H1 (cell line): ENCODE data around the gene KRT83. TPM values are rescaled to one million over a fixed set of nuclear protein-coding genes. Genes with fewer than 3 reads are reported as not detected.

Experiments
- CTCF ChIA-PET: fragments of 300-600 bp; sonication (Branson Sonifier 250); formaldehyde crosslinking; loops from one replicate; lab custom pipeline; 2021; ENCODE audit not compliant: partially characterized antibody; lab: Charles Lee
- POLR2A ChIA-PET: fragments of 300-600 bp; sonication (Branson Sonifier 250); formaldehyde crosslinking; loops from one replicate; lab custom pipeline; 2021; ENCODE audit warnings: inconsistent platforms; ENCODE audit not compliant: partially characterized antibody; lab: Charles Lee
- DNase-seq, 2 experiments: peaks; one replicate each; pipeline versions ENCODE4 v3.0.0 to v3.0.0-alpha.2; 2010 to 2022; ENCODE audit warnings: low spot score in 2 of 2, low read depth in 1 of 2, mixed read lengths in 1 of 2
- FAIRE-seq: peaks from 2 replicates; lab custom pipeline; 2011; peaks lifted over from hg19 to GRCh38; lab: Jason Lieb, UNC
- H2AFZ ChIP-seq: 2 replicates; pipeline ENCODE4 v1.8.1; 2012; ENCODE audit warnings: low read length, inconsistent platforms
- H2AK5ac ChIP-seq: 2 replicates; pipeline ENCODE4 v1.6.1; 2013; ENCODE audit warnings: low read depth, low read length
- H2BK120ac ChIP-seq: replicated peaks from 2 replicates; pipeline ENCODE3; 2013; ENCODE audit warnings: low read depth, low read length, inconsistent platforms
- H2BK12ac ChIP-seq: 2 replicates; pipeline ENCODE4 v1.6.1; 2013; ENCODE audit warnings: low read depth, low read length
- H2BK15ac ChIP-seq: 2 replicates; pipeline ENCODE4 v1.6.1; 2013; ENCODE audit warnings: low read length
- H2BK20ac ChIP-seq: 2 replicates; pipeline ENCODE4 v1.6.1; 2013; ENCODE audit warnings: low read length
- H2BK5ac ChIP-seq: 2 replicates; pipeline ENCODE4 v1.6.1; 2013; ENCODE audit warnings: low read depth, low read length
- H3K14ac ChIP-seq: 2 replicates; pipeline ENCODE4 v1.6.1; 2013; ENCODE audit warnings: inconsistent platforms; ENCODE audit not compliant: insufficient read length
- H3K18ac ChIP-seq: 2 replicates; pipeline ENCODE4 v1.6.1; 2013; ENCODE audit warnings: low read length; ENCODE audit errors: extremely low read depth
- H3K23ac ChIP-seq: 2 replicates; pipeline ENCODE4 v1.6.1; 2013; ENCODE audit warnings: inconsistent platforms; ENCODE audit not compliant: insufficient read length
- H3K23me2 ChIP-seq: 2 replicates; pipeline ENCODE4 v1.6.1; 2013; ENCODE audit warnings: low read depth, low read length
- H3K27ac ChIP-seq: 2 replicates; pipeline ENCODE4 v1.6.1; 2011; ENCODE audit warnings: low read depth, low read length, inconsistent platforms
- H3K27me3 ChIP-seq, 4 experiments: replicated peaks in 1 of 4; 1 replicate in 1 of 4; 2 replicates in 3 of 4; pipeline versions ENCODE4 v1.6.1 to v1.8.1; 2011 to 2013; ENCODE audit warnings: low read length in 3 of 4, mild to moderate bottlenecking in 3 of 4, inconsistent platforms in 2 of 4, mixed read lengths in 2 of 4, moderate library complexity in 1 of 4; ENCODE audit not compliant: control insufficient read depth in 3 of 4, insufficient read depth in 3 of 4; ENCODE audit errors: extremely low read depth in 1 of 4
- H3K36me3 ChIP-seq, 4 experiments: 2 replicates each; pipeline versions ENCODE4 v1.6.1 to v1.8.1; 2011 to 2013; ENCODE audit warnings: mild to moderate bottlenecking in 4 of 4, low read length in 3 of 4, moderate library complexity in 2 of 4, control low read depth in 1 of 4, inconsistent platforms in 1 of 4; ENCODE audit not compliant: insufficient read depth in 4 of 4, control insufficient read depth in 2 of 4
- H3K4ac ChIP-seq: replicated peaks from 2 replicates; pipeline ENCODE3; 2013; ENCODE audit warnings: low read length, low read depth, mixed read lengths, inconsistent platforms; ENCODE audit not compliant: insufficient read length
- H3K4me1 ChIP-seq, 4 experiments: replicated peaks in 1 of 4; 1 replicate in 1 of 4; 2 replicates in 3 of 4; pipeline versions ENCODE4 v1.6.1 to v1.8.1; 2011 to 2013; ENCODE audit warnings: low read length in 3 of 4, inconsistent platforms in 2 of 4, mixed read lengths in 1 of 4; ENCODE audit not compliant: insufficient read depth in 4 of 4, control insufficient read depth in 3 of 4
- H3K4me2 ChIP-seq, 2 experiments: 2 replicates each; pipeline versions ENCODE4 v1.6.1 to v1.8.1; 2011 to 2013; ENCODE audit warnings: low read depth in 2 of 2, low read length in 2 of 2, control low read depth in 1 of 2, inconsistent platforms in 1 of 2, mild to moderate bottlenecking in 1 of 2; ENCODE audit not compliant: insufficient read depth in 1 of 2
- H3K4me3 ChIP-seq, 4 experiments: fragments of 200-600, 300-600 bp in 1 of 4; sonication (generic), shearing (Covaris generic), sonication (Bioruptor Twin) in 1 of 4; 2 replicates each; pipeline versions ENCODE4 v1.5.1 to v1.8.1; 2011 to 2016; ENCODE audit warnings: low read length in 4 of 4, low read depth in 3 of 4, control low read depth in 2 of 4, inconsistent platforms in 2 of 4, mild to moderate bottlenecking in 2 of 4, mixed read lengths in 1 of 4, moderate library complexity in 1 of 4; ENCODE audit not compliant: insufficient read depth in 2 of 4; ENCODE audit errors: extremely low read depth in 1 of 4
- H3K56ac ChIP-seq: replicated peaks from 2 replicates; pipeline ENCODE3; 2013; ENCODE audit warnings: low read depth, mild to moderate bottlenecking, mixed read lengths, low read length, inconsistent platforms; ENCODE audit not compliant: insufficient read length
- H3K79me1 ChIP-seq: 2 replicates; pipeline ENCODE4 v1.6.1; 2013; ENCODE audit warnings: low read depth, low read length, control low read depth
- H3K79me2 ChIP-seq, 2 experiments: 2 replicates each; pipeline versions ENCODE4 v1.6.1 to v1.8.1; 2012 to 2013; ENCODE audit warnings: low read length in 2 of 2, mild to moderate bottlenecking in 2 of 2, inconsistent platforms in 1 of 2; ENCODE audit not compliant: insufficient read depth in 2 of 2, control insufficient read depth in 1 of 2
- H3K9ac ChIP-seq, 4 experiments: replicated peaks in 1 of 4; 1 replicate in 1 of 4; 2 replicates in 3 of 4; pipeline versions ENCODE4 v1.6.1 to v1.8.1; 2011 to 2013; ENCODE audit warnings: low read depth in 3 of 4, low read length in 3 of 4, control low read depth in 2 of 4, mild to moderate bottlenecking in 2 of 4, moderate library complexity in 2 of 4, inconsistent platforms in 1 of 4; ENCODE audit errors: extremely low read depth in 1 of 4
- H3K9me3 ChIP-seq, 2 experiments: 2 replicates each; pipeline versions ENCODE4 v1.6.1 to v1.8.1; 2012 to 2013; ENCODE audit warnings: mild to moderate bottlenecking in 2 of 2, moderate library complexity in 2 of 2, control low read depth in 1 of 2, inconsistent platforms in 1 of 2, low read depth in 1 of 2, low read length in 1 of 2, mixed read lengths in 1 of 2; ENCODE audit not compliant: insufficient read depth in 2 of 2
- H4K20me1 ChIP-seq, 2 experiments: replicated peaks in 1 of 2; 2 replicates each; pipeline versions ENCODE3 to v1.8.1; 2011 to 2013; ENCODE audit warnings: inconsistent platforms in 2 of 2, low read length in 2 of 2, mild to moderate bottlenecking in 1 of 2; ENCODE audit not compliant: insufficient read depth in 2 of 2, control insufficient read depth in 1 of 2
- H4K5ac ChIP-seq: 2 replicates; pipeline ENCODE4 v1.6.1; 2013; ENCODE audit warnings: low read length, low read depth, mixed read lengths, inconsistent platforms; ENCODE audit not compliant: insufficient read length
- H4K8ac ChIP-seq: 2 replicates; pipeline ENCODE4 v1.8.0; 2013; ENCODE audit warnings: mild to moderate bottlenecking, moderate library complexity, low read length, inconsistent platforms; ENCODE audit not compliant: insufficient read depth; ENCODE audit errors: extremely low read depth
- H4K91ac ChIP-seq: replicated peaks from 2 replicates; pipeline ENCODE3; 2013; ENCODE audit warnings: low read length, mixed read lengths, inconsistent platforms; ENCODE audit not compliant: insufficient read length
- MAFK ChIP-seq: IDR thresholded peaks from 2 replicates; pipeline ENCODE4 v1.6.1; 2012; ENCODE audit warnings: low read depth, mild to moderate bottlenecking, improper control_type of control experiment, low read length
- WGBS, 2 experiments: shearing (Covaris generic) in 1 of 2; methylation state at CpG; one replicate each; pipeline versions ENCODE4 v1.1.6 to v1.1.7; 2013 to 2015; ENCODE audit warnings: low lambda C conversion rate in 2 of 2, mixed read lengths in 2 of 2, inconsistent platforms in 1 of 2, low coverage in 1 of 2, missing lambda C conversion rate in 1 of 2; ENCODE audit not compliant: insufficient replicate concordance in 2 of 2, insufficient coverage in 1 of 2, insufficient read length in 1 of 2; ENCODE audit errors: extremely low coverage in 1 of 2, missing lambda C conversion rate in 1 of 2; 5-methylcytosine and 5-hydroxymethylcytosine counted together
- polyA plus RNA-seq, 7 experiments: library from polyadenylated mRNA; depleted of rRNA in 3 of 7; stranded (reverse) in 5 of 7; unstranded in 2 of 7; fragments of >200 nt in 5 of 7; fragments of 200-250 nt in 2 of 7; gene quantifications; 1 replicate in 5 of 7; 2 replicates in 1 of 7; 4 replicates in 1 of 7; pipeline versions ENCODE4 v1.2.1 to v1.2.3, GENCODE V29; 2011 to 2013; ENCODE audit warnings: missing spikeins in 2 of 7, mixed read lengths in 2 of 7
- total RNA-seq: library from RNA; stranded (reverse); fragmentation: NEBNext Ultra II Directional; extraction: Animal tissue kit (Norgen Biotek cat#: 25700); gene quantifications from 2 replicates; pipeline ENCODE4 v1.2.1, GENCODE V29; 2021

The KRT83 gene
- total and polyA plus RNA-seq, 2 of the 8 experiments (the other 6 are each of a cell fraction or from before 2014, with no cell fraction given) = not detected

DNA sequence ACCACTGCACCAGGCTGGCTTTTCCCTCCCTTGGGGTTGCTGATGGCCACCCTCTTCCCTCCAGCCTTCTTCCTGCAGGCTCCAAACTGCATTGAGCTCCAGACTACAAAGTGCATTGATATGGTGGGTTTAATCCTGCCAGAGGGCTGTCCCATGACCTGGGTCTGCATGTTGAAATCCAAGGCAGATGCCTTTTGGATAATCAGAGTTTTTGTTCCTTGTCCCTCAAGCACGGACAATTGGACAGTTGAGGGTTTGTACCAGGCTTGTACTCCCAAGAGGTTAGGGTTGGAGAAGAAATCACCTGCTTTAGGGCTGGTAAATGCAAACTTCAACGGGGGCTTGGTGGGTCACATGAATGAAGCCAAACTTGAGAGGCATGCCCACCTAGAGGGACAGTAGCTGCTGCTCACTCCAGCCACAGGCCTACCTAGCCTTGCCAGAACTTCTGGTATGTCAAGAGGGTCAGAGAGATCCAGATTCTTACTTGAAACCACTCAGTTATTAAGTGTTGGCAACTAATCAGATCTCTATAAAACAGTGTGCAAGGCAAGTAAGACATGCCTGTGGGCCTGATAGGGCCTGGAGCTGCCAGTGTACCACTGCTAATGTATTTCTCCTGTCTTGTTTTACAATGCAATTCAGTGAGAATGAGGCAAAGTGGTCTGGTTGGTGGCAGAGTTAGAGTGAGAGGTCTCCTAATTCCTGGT, 21.7 kb upstream of the KRT83 start:
- H4K8ac ChIP-seq = 0 out of 2 replicates have a peak overlapping the region, but pooled peaks have one; percentile 8
- POLR2A ChIA-PET = no interaction called here
- no peak for FAIRE-seq
- H3K18ac ChIP-seq = no peak overlapping the region
- H3K4me3 ChIP-seq = no peak overlapping the region
- no peak overlapping the region for H2BK120ac ChIP-seq
- TF ChIP-seq MAFK = no peak
- TF ChIP-seq, all 59 proteins: peak for 0
- H3K4ac ChIP-seq = no peak overlapping the region
- no peak overlapping the region for H2AFZ ChIP-seq
- no peaks in the 10 kb centered on the region for H4K20me1 ChIP-seq
- CTCF ChIA-PET = interaction anchor here (0.6 to 10.9 kb wide), 10 partner anchors 15 to 1105 kb away, joined by 3 to 126 read pairs (median 4); no protein-coding TSS in a partner anchor
- H3K27me3 ChIP-seq = no peaks in the 10 kb centered on the region
- no peaks in the 10 kb centered on the region for H3K79me2 ChIP-seq
- H3K23me2 ChIP-seq = no peaks in the 10 kb centered on the region
- H4K91ac ChIP-seq = no peak overlapping the region
- no peaks in the 10 kb centered on the region for H3K9me3 ChIP-seq
- H3K4me1 ChIP-seq = no peaks in the 10 kb centered on the region
- H2BK5ac ChIP-seq = no peak overlapping the region
- no peak overlapping the region for H3K27ac ChIP-seq
- H3K23ac ChIP-seq = no peak overlapping the region
- no peak overlapping the region for H3K9ac ChIP-seq
- no peak overlapping the region for H3K56ac ChIP-seq
- no peak overlapping the region for H2BK15ac ChIP-seq
- no peak overlapping the region for H2BK20ac ChIP-seq
- 86% methylated on average over 2 of the region's 2 CpGs; no CpG with 5 or more reads in 1 of the 2 experiments for WGBS, 2 experiments
- no peak overlapping the region for H2BK12ac ChIP-seq
- no peaks in the 10 kb centered on the region for H3K79me1 ChIP-seq
- H3K4me2 ChIP-seq = no peak overlapping the region
- H2AK5ac ChIP-seq = no peak overlapping the region
- H4K5ac ChIP-seq = no peak overlapping the region
- no peak overlapping the region for H3K14ac ChIP-seq
- DNase-seq = no peak
- H3K36me3 ChIP-seq = no peaks in the 10 kb centered on the region
